Measurements from ENCODE around the gene LGALS9C.
"Not testable (repeated sequence)": the region's sequence is repeated elsewhere in the genome, so short reads cannot be mapped to it uniquely, and the experiment has no call there.

Gene LGALS9C

DNA sequence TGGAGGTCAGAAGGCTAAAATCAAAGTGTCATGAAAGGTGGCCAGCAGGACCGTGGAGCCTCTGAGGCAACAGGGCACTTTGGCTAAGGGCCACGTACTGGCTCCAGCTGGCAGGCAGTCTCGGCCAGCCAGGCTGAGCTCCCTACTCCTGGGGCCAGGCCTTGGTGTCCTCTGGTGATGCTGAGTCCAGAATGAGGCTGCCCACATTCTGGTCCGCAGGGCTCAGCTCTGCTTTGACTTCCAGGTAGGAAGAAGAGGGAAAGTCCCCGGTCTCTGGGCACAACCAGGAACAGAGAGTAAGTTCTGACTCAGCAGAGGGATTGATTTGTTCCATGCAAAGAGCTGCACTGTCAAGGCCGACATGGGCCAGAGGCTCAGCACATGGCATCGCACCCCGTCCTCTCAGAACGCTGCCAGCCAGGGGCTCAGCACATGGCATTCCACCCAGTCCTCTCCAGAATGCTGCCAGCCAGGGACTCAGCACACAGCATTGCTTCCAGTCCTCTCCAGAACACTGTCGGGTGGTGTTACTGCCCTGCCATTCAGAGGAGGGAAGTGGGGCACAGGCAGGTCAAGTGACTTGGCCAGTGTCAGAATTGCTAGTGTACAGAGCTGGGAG is 2.5 kb downstream of the LGALS9C start:
- DNase-seq: not testable (repeated sequence)

GRCh38 chr17:18481775-18482174 is 5.2 kb downstream of the LGALS9C start:
- DNase-seq: not testable (repeated sequence)

DNA sequence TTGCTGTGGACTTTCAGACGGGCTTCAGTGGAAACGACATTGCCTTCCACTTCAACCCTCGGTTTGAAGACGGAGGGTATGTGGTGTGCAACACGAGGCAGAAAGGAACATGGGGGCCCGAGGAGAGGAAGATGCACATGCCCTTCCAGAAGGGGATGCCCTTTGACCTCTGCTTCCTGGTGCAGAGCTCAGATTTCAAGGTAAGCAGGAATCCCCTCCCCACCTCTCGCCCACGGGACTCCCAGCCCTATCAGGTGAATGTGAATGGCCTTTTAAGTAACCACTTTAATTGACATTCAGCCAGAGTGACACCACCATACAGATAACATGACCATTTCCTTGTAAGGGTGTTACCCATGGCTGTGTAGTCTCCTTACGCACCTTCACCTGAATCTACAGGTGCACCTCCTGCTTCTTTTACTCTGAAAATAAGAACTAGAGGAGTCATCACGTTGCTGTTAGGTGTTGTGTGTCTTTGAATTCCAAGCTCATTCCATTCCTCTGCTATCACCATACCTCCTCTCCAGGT is 9.4 kb downstream of the LGALS9C start:
- DNase-seq: not testable (repeated sequence)

DNA sequence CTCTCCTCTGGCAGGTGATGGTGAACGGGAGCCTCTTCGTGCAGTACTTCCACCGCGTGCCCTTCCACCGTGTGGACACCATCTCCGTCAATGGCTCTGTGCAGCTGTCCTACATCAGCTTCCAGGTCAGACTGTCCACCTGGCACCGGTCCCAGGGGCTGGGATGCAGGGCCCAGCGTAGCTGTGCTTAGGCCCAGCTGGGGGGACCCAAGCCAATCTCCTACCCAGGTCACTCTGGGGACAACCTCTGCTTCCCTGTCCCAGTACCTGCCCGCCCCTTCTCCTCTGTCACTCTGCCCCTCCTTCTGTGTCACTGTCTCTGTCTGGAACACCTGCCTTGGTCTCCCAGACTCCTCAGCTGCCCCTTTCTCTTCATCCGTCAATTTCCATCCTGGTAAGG is 11.0 kb downstream of the LGALS9C start:
- DNase-seq: not testable (repeated sequence)

GRCh38 chr17:18488622-18489021 is 12.0 kb downstream of the LGALS9C start:
- DNase-seq: not testable (repeated sequence)

DNA sequence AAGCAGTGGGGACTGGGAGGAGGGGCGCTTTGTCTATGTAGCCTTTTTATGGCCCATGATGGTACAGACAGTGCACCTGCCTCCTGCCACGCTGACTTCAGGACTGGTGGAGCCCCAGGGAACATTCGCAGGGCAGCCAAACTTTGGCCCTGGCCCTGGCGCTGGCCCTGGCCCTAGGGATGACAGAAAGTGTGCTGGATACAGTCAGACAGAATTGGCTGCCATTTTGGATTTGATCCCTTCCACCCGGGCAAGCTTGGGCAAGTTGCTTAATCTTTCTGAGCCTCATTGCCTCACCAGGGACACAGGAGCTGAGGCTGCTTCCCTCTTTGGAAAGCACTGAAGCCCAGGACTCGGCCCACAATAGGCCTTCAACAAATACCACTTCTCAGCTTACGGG is 13.4 kb downstream of the LGALS9C start:
- DNase-seq: not testable (repeated sequence)

- not testable (repeated sequence) for DNase-seq
Measured at GRCh38 chr17:18492712-18493480, 16.3 kb downstream of the LGALS9C start.

DNA sequence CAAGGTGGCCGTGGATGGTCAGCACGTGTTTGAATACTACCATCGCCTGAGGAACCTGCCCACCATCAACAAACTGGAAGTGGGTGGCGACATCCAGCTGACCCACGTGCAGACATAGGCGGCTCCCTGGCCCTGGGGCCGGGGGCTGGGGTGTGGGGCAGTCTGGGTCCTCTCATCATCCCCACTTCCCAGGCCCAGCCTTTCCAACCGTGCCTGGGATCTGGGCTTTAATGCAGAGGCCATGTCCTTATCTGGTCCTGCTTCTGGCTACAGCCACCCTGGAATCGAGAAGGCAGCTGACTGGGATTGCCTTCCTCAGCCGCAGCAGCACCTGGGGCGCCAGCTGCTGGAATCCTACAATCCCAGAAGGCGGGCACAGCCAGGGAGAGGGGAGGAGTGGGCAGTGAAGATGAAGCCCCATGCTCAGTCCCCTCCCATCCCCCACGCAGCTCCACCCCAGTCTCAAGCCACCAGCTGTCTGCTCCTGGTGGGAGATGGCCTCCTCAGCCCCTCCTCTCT is 17.7 kb downstream of the LGALS9C start:
- not testable (repeated sequence) for DNase-seq

DNA sequence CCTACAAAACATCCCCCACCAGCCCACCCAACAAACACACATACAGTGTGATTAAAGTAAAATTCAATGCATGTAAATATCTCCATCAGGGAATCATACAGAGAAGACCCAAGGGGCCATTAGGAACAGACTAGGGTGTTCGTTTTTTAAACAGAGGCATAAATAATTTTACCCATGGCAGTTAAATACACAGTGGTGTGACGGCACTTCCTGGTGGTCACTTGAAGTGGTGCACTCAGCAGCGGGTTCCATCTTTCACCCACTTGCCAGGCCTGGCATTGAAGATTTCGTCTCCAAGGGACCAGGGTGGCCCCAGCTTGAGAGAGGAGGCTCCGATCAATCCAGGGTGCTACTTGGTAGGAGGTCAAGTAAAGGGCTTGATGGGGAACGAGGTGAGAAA is 20.5 kb downstream of the LGALS9C start:
- not testable (repeated sequence) for DNase-seq

DNA sequence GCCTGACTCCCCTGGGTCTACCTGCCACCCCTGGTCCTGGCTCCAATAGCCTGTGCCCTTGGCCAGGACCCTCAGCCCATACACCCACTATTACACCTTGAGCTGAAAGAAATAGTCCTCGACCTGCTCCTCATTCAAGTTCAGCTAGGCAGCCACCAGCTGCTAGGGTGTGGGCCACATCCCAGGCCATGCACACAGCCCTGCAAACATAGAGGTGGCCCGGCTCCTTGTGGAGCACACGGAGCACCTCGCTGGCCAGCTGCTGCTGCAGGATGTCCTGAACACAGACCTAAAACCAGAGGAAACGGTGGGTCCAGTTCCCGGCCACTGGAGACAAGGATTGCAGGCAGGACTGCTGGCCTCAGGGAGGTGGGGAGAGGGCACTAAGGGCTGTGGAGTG is 22.5 kb downstream of the LGALS9C start:
- not testable (repeated sequence) for DNase-seq

DNA sequence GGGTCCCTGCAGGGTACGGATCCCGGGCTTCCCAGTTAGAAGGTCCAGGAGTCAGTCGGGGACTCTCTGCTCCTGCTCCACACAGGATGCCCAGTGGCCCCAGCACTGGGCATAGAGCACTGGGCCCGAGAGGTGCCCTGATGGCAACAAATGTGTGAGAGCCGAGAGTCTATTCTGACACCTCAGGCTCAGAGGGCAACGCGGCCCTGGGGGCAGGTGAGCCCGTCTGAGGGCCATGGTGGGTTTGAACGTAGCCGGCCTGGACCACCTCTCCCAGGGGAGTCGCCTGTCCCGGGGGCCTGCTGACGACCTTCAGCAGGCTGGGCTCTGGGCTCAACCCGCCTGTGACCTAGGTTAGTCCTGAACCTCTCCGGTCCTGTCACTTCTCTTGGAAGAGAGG is 23.2 kb downstream of the LGALS9C start:
- DNase-seq: not testable (repeated sequence)

DNA sequence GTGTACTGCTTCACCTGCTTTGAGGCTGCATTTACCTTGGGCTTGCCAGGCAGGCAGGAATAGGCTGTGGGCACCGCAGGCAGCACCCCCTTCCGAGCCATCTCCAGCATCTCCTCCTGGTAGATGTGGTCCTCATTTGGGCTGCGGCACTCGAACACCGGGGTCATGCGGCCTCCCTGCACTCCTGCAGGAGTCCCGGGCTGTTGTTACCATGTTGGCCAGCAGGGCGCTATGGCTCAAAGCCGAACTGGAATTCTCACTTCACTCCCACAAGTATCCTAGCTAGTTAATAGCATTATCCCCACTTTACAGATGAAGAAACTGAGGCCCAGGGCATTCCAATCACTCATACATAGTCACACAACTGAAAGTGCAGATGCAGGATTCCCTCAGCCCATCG is 23.7 kb downstream of the LGALS9C start:
- not testable (repeated sequence) for DNase-seq

DNA sequence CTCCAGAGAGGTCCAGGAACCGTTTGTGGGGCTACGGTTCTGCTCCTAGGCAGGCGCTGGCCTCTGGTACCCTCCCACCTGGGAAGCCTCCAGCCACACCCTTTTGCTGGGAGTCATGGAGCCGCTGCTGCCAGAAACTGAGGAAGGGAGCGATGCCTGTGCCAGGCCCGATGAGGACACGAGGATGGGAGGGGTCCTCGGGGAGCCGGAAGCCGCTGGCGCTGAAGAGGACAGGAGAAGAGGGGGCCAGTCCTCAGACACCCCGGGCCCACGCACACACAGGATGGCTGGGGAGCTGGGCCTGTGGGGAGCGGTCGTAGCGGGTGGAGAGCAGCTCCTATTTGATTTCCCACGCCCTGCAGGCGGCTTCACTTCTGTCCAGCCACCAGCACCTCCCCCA is 24.2 kb downstream of the LGALS9C start:
- DNase-seq: not testable (repeated sequence)

- DNase-seq: not testable (repeated sequence)
Measured at GRCh38 chr17:18503221-18503620, 26.6 kb downstream of the LGALS9C start.

GRCh38 chr17:18507729-18508128 is 31.1 kb downstream of the LGALS9C start:
- not testable (repeated sequence) for DNase-seq

- DNase-seq: not testable (repeated sequence)
Measured at GRCh38 chr17:18508667-18509066, 32.1 kb downstream of the LGALS9C start.

DNA sequence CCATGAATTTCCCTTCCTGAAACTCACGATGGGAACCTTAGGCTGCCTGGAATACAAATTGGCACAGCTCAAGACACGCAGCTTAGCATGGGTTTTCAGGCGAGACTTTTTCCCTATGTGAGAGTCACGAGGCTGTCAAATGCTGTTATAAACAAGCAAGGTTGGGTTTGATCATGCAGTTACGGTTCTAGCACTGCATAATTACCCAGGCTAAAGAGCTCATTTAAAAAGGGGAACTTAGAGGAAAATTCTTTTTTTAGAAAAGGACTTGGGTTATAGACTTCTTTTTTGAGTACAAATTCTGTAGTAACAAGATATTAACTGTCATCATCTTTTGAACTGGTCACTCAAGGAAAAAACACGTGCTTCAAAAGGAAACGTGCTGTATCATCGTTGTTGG is 44.5 kb downstream of the LGALS9C start:
- not testable (repeated sequence) for DNase-seq

- not testable (repeated sequence) for DNase-seq
Measured at GRCh38 chr17:18525015-18525414, 48.4 kb downstream of the LGALS9C start.

GRCh38 chr17:18526168-18526800 is 49.7 kb downstream of the LGALS9C start:
- DNase-seq: not testable (repeated sequence)

DNA sequence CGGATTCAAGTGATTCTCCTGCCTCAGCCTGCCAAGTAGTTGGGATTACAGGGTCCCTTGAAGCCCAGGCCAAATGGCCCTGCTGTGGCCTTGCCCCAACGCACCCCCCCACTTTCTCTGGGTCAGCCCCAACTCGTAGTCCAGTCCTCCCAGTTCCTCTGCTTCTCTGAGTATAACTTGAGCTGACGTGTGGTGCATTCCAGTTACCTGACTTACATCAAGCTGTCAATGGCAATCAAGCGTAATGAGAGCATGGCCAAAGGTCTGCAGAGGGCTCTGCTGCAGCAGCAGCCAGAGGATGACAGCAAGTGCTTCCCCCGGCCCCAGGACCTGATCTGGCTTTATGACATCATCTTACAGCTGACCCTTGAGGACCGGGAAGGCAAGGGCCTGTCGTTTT is 50.8 kb downstream of the LGALS9C start:
- DNase-seq: not testable (repeated sequence)

- DNase-seq: not testable (repeated sequence)
Measured at GRCh38 chr17:18528435-18528834, 51.8 kb downstream of the LGALS9C start.

- DNase-seq: not testable (repeated sequence)
Measured at GRCh38 chr17:18528899-18529500, 52.4 kb downstream of the LGALS9C start.

DNA sequence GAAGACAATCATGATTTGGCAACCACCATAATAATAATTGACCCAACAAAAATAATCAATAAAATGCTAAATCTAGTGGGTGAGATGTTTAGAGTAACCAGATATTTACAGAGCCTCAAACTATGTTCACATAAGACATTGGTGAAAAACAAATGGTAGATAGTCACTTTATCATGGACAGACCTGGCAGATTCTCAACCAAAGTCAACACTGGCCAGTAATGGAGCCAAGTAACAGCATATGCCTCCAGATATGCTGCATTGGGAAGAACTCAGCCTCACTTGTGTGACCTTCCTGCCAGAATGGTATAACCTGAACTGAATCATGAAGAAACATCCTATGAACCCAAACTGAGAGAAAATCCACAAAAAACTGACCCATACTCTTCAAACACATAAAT is 53.8 kb downstream of the LGALS9C start:
- not testable (repeated sequence) for DNase-seq
